ENCODE data around the gene POLA2. TPM values are rescaled to one million over a fixed set of nuclear protein-coding genes. Genes with fewer than 3 reads are reported as not detected.
A peak's percentile ranks its signal among the peaks of the same experiment; 100 is the strongest.

The POLA2 gene
- total and polyA plus RNA-seq, 9 of the 15 experiments (the other 6 are each of a cell fraction or from before 2014, with no cell fraction given) = 2.7 to 134 (median 44.4) TPM

- intact Hi-C loops (cut with micrococcal nuclease) (no loop called here), in situ Hi-C loops (cut with MboI) (no loop called here)
- Histone ChIP-seq H3K4me3 (peak overlapping the region; percentile 65), H3K27ac (ENCODE audit: extremely low read depth, low read depth, low read length) (peak overlapping the region; percentile 79), H3K27me3 (ENCODE audit: control insufficient read depth in 2 of 2, insufficient read depth in 2 of 2, low read length in 2 of 2) (no peaks in the 10 kb centered on the region), H3K4me1 (replicated peaks in 1 of 2; ENCODE audit: control insufficient read depth in 2 of 2, insufficient read depth in 2 of 2, low read length in 2 of 2) (peaks cover 9 to 23% of the 10 kb centered on the region in 2 experiments; a peak in 4 of 5 replicates), H3K79me2 (ENCODE audit: control insufficient read depth, insufficient read depth, low read length) (peaks cover 41% of the 10 kb centered on the region), H3K9me1 (ENCODE audit: control insufficient read depth, insufficient read depth, low read length) (no peaks in the 10 kb centered on the region), H4K20me1 (replicated peaks; ENCODE audit: control insufficient read depth, insufficient read depth, low read length) (peaks cover 3% of the 10 kb centered on the region; the same call in 1 of the 2 replicates), H3K9ac (ENCODE audit: insufficient read depth in 1 of 2, low read depth in 2 of 2, low read length in 2 of 2) (peak overlapping the region; percentile 93 to 98), H3K9me3 (replicated peaks; ENCODE audit: control insufficient read depth, insufficient read depth, low read depth, low read length) (no peaks in the 10 kb centered on the region), H2AFZ (ENCODE audit: low read depth, low read length) (peak overlapping the region; percentile 94), H3K4me2 (ENCODE audit: insufficient read depth, low read length) (peak overlapping the region; percentile 86), H3K36me3 (ENCODE audit: control insufficient read depth, insufficient read depth, low read length) (peaks cover 16% of the 10 kb centered on the region)
- FAIRE-seq (no peak), DNase-seq (ENCODE audit: extremely low read depth in 1 of 4, low spot score in 3 of 4) (no peak), ATAC-seq (peak; percentile 34)
- CTCF ChIA-PET (ENCODE audit: low intra/inter-chr PET ratio) = no interaction called here
- BruUV-seq (replicated peaks) = TSS peak; percentile 98
- POLR2A ChIA-PET = interaction anchor here (0.6 to 2.3 kb wide), 19 partner anchors 8 to 409 kb away, joined by 3 to 30 read pairs (median 4); partner anchors contain the start of genes CAPN1, CDC42EP2, MALAT1 and NEAT1
- WGBS (ENCODE audit: insufficient coverage, low coverage, missing lambda C conversion rate) = 66% methylated on average over 26 of the region's 26 CpGs
- TF ChIP-seq HLTF (IDR thresholded peaks at IDR 0.05) (no peak), CCNT2 (IDR thresholded peaks at IDR 0.05; ENCODE audit: borderline replicate concordance, extremely low read depth, insufficient read length, low read depth, low read length) (no peak), ZFPM2 (CRISPR knock-in tag; IDR thresholded peaks at IDR 0.05) (no peak), ZNF224 (CRISPR knock-in tag; IDR thresholded peaks at IDR 0.05) (no peak), SP2 (IDR thresholded peaks at IDR 0.05; ENCODE audit: extremely low read depth, low read depth, low read length, poor library complexity, severe bottlenecking) (no peak), HDAC8 (tag; IDR thresholded peaks at IDR 0.05) (0 out of 2 replicates have a peak, but pooled peaks have one; percentile 35), SMAD4 (CRISPR knock-in tag; conservative IDR thresholded peaks at IDR 0.05) (no peak), MIER1 (IDR thresholded peaks at IDR 0.05; ENCODE audit: low read depth) (peak; percentile 31; the same call in 1 of the 2 replicates), ETV5 (CRISPR knock-in tag; IDR thresholded peaks at IDR 0.05; ENCODE audit: low read depth) (no peak), ZBTB8A (IDR thresholded peaks at IDR 0.05; ENCODE audit: partially characterized antibody) (no peak), ELK1 (CRISPR knock-in tag; IDR thresholded peaks at IDR 0.05) (no peak), HDGF (IDR thresholded peaks at IDR 0.05) (peak; percentile 71; the same call in 1 of the 2 replicates), POLR3A (IDR thresholded peaks at IDR 0.05; ENCODE audit: borderline replicate concordance, extremely low read depth, insufficient read depth, insufficient read length) (no peak), BCL6 (CRISPR knock-in tag; IDR thresholded peaks at IDR 0.05) (no peak), SAFB (IDR thresholded peaks at IDR 0.05; ENCODE audit: borderline replicate concordance, low read depth, low read length) (no peak)
Measured at GRCh38 chr11:65260756-65261590, 789 bp upstream of the POLA2 start.
